GM21825 (cell line): ENCODE results near the gene FXYD5.

Source experiments
- ATAC-seq: cut with Tn5 transposase; IDR thresholded peaks from one replicate; pipeline ENCODE4 v1.9.1; 2021; ENCODE audit warnings: mild to moderate bottlenecking, moderate library complexity; ENCODE audit not compliant: unreplicated experiment

The FXYD5 gene

DNA sequence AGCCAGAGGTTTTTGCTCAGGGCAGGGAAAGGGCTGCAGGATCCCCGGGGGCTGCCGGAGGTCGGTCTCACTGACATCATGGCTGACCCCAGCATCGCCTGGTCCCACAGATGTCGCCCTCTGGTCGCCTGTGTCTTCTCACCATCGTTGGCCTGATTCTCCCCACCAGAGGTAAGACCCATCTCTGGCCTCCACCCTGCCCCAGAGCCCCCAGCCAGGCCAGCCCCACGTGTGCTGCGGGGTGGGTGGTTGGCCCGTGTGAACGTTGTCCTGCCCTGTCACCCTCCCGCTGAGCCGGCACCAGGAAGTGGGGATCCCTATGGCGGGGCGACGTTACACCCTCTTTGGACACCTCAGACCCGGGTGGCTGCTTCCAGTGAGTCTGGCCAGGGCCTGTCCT lies 906 bp downstream of the FXYD5 start:
- peak; percentile 26 for ATAC-seq

DNA sequence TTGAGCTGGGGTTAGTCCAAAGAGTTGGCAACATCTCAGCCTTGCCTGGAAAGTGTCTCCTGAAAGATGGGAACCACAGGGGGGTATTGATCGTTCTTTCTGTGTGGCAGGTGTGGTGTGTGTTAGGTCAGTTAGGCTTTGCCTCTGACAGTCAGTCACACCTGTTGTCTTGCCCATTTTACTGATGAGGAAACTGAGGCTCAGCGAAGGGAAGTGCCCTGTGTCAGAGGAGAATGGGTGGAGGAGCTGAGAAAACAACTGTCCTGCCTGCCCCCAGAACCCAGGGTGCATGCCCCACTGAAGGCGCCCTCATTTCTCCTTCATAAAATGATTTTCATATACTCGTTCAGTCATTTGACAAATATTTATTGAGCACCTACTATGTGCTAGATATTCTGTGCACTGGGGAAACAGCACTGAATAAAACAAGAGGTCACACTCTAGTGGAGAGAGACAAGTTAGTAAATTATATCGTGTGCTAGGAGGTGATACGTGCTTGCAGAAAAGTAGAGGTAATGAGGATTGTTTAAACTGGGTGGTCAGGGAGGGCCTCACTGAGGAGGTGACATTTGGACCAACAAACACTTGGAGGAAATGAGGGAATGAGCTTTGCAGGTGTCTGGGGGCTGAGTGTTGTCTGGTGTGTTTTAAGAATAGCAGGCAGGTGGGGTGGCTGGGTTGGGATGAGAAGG lies 1.6 kb downstream of the FXYD5 start:
- ATAC-seq = no peak

DNA sequence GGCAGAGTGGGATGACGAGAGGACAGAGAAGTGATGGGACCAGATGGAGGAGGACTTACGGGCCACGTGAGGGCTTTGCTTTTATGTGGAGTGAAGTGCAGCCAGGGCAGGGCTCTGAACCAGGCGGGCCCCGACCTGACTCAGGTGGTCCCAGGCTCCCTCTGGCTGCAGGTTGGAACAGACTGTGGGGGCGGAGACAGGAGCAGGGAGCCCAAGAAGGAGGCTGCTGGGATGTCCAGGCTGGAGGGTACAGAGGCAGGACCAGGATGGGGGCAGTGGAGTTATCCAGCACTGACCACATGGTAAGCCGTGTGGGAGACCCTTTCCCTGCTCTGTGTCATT lies 2.1 kb downstream of the FXYD5 start:
- ATAC-seq = no peak

DNA sequence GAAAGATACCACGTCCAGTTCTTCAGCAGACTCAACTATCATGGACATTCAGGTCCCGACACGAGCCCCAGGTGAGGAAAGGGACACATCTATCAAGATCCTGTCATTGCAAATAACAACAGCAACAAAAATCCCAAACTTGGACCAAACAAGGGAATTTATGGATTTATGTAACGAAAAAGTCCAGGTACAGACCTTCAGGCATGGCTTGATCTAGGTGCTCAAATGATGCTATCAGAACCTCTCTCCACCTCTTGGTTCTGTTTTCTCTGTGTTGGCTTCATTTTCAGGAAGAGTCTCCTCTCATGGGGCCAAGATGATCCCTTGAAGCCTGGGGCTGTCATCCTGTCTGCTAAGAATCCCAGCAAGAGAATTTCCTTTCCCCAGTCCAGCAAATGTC lies 2.9 kb downstream of the FXYD5 start:
- ATAC-seq = no peak

DNA sequence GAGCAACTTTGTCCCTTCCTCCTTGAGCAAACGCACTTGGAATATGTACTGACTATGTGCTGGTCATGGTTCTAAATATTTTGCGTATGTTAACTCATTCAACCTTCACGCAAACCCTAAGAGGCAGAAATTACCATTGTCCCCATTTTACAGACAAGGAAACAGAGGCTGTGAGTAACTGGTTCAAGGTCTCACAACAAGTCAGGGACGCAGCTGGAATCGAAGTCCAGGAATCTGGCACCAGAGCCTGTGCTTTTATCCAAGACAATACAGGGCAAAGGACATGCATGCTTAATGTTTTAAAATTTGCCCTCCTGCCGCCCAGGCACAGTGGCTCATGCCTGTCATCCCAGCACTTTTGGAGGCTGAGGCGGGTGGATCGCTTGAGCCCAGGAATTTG lies 5.1 kb downstream of the FXYD5 start:
- ATAC-seq = no peak

DNA sequence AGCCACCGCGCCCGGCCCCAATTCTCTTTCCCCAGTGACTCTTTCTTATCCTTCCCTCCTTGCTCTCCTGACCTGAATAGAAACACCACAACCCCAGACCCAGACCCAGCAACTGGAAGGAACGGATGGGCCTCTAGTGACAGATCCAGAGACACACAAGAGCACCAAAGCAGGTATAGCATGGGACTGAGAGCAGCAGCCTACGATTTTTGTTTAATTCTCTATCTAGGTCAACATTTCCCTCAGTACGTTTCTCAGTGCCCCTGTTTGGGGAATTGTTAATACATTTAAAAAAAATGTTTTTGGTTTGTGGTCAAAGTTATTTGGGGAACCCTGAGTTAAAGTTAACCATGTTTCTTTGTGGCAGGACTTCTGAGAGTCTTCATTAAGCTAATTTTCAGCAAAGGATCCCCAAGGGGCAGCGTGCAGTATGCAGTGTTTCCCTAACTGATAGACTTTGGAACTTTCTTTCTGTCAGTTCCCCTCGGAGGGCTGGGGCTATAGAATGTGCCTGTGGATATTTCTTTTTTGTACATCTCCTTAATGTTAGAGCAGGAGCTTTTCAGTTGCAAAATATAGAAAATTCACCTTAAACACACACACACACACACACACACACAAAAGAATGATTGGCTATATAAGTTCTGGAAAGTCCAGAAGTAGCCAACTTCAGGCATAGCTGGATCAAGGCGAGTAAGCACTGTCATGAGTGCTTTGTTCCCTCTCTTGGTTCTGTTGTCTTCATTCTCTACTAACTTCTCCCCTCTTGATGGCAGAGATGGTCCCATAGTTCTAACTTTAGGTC lies 6.3 kb downstream of the FXYD5 start:
- no peak for ATAC-seq

DNA sequence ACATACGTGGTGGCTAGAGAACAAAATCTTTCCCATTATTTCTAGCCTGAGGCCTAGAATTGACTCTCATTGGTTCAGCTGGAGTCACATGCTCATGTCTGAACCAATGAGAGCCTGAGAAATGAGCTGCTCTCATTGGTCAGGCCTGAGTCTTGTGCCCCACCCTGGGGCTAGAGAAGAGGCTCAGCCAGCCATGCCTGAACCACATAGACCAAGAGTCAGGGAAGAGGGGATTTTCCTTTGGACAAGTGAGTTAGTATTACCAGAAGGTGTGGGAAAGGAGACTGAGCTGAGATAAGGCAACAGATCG lies 6.9 kb downstream of the FXYD5 start:
- no peak for ATAC-seq

DNA sequence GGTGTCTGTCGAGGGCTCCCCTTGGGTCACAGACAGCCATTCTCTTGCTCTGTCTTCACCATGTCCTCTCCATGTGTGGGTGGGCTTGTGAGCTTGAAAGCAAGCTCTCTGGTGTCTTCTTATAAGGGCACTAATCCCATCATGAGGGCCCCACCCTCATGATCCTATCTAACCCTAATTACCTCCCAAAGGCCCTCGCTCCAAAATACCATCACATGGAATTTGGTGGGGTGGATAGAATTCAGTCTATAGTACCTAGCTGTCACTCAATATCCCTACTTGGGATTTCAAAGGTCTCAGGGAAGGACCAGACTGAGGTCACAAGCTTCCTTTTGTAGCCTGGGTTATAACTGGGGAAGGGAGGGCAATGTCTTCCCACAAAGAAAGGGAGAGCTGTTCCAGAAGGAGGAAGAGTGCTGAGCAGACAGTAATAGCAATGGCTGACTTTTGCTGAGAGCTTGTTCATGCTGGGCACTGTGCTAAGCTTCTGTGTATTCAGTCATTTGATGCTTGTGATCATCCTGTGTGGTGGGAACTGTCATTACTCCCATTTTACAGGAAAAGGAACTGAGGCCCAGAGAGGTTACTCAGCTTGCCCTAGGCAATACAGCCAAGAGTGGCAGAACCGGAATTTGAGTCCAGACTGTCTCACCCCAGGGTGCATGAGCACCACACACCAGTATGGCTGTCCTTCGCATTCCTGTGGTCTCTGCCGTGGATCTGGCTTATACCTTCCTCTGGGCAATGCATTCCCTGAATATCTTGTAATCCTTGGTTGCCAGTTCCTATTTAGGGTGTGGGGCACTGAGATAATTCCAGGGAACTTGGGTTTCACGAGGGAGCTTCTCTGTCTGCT lies 8.2 kb downstream of the FXYD5 start:
- ATAC-seq = no peak

DNA sequence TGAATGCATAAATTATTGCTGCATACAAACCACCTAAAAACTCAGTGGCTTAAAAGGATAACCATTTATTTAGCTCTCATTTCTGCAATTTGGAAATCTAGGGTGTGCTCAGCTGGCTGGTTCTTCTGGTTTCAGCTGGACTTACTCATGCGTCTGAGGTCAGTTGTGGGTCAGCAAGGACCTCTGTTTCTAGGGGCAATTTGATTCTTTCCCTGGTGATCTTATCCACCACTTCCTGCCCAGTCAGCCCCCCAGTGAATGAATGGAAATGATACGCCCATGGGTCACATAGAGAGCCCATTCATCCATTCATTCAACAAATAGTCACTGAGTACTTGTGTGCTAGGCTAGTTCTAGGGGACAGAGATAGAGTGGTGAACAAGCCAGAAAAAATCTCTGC lies 9.9 kb downstream of the FXYD5 start:
- no peak for ATAC-seq

DNA sequence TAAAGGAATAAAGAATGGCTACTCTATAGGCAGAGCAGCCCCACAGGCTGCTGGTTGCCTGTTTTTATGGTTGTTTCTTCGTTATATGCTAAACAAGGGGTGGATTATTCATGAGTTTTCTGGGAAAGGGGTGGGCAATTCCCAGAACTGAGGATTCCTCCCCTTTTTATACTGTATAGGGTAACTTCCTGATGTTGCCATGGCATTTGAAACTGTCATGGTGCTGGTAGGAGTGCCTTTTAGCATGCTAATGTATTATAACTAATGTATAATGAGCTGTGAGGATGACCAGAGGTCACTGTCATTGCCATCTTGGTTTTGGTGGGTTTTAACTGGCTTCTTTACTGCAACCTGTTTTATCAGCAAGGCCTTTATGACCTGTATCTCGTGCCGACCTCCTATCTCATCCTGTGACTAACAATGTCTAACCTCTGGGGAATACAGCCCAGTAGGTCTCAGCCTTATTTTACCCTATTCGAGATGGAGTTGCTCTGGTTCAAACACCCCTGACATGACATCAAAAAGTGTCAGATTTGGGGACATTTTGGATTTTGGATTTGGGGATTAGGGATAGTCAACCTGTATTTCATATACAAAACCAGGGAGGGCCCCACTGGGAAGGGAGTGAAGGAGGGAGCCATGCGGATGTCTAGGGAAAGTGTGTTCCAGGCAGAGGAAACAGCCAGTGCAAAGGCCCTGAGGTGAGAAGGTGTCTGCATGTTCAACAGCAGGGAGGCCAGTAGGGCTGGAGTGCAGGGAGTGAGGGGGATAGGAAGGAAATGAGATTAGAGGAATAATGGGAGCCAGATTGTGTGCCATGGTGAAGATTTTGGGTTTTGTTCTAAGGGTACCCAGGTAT lies 10.9 kb downstream of the FXYD5 start:
- ATAC-seq = no peak

DNA sequence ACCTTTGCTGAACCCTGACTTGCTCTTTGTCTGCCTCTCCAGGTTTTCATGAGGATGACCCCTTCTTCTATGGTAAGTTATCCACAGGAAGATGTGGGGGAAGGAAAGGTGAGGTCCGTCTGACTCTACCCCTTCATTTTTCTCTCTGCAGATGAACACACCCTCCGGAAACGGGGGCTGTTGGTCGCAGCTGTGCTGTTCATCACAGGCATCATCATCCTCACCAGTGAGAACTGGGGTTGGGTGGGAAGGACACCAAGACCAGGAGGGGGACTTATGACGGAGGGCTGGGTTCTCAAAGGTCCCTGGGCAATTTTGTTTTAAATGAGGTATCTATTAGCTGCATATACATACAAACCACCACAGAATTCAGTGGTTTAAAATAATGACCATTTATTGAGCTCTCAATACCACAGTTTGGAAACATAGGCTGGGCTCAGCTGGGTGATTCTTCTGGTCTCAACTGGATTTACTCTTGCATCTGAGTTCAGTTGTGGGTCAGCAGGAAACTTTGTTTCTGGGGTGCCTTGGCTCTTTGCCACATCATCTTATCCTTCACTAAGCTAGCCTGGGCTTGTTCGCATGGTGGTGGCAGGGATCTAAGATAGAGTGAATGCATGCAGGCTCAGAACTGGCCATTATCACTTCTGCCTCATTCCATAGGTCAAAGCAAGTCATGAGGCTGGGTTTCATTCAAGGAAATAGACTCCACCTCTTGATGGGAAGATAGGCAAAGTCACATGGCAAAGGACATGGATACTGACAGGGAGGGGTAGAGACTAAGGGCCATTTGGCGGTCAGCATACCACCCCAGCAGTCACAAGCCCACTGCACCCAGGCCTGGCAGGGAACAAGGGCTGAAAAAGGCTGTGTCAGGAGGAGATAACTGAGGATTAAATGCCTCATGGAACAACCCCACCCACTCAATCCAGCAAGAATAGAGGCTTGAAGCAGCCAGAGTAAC lies 11.8 kb downstream of the FXYD5 start:
- ATAC-seq = no peak

DNA sequence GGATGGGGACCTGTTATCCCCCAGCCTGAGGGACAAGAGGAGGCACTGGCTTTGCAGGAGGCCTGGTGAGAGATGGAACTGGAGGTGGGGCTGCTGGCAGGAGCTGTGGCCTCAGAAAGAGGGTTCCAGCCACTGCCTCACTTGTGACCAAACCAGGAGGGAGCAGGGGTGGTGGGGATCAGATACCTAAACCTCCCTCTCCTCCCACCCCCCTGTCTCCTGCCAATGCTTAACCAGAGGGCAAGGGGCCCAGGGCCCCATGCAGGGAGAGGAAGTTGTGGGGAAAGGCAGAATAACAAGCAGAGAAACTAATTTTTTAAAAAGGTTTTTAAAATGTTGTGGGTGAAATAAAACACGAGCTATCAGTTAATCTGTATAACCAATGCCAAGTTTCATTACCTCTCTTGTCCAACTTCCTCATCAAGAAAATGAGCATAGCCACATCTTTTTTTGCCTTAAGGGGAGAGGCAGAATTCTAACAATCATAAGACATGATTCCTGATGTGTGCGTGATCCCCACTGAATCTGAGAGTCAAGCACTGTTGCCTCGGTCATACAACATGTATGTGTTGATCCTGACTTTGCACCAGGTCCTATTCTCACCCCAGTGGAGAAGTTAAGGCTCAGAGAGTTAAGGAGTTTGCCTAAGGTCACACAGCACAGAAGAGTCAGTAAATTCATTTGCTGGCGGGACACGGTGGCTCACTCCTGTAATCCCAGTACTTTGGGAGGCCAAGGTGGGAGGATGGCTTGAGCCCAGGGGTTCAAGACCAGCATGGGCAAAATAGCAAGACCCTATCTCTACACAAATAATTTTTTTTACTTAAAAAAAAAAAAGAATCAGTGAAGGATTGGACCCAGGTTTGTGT lies 12.9 kb downstream of the FXYD5 start:
- ATAC-seq = no peak

DNA sequence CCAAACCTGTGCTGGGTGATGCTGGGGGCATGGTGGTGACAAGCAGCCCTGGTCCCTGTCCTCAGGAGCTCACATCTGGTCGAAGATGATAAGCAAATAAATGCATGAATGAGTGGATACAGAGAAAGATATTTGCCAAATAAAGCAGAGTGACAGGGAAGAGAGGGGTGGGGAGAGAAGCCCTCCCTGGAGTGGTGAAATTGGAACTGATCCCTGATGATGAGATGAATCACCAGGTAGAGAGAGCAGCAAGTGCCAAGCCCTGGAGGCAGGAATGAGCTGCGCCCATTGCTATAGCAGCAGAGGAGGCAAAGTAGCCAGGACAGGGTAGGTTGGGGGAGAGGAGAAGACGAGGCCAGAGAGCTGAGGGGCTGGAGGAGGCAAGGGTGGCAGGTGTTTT lies 13.7 kb downstream of the FXYD5 start:
- no peak for ATAC-seq

DNA sequence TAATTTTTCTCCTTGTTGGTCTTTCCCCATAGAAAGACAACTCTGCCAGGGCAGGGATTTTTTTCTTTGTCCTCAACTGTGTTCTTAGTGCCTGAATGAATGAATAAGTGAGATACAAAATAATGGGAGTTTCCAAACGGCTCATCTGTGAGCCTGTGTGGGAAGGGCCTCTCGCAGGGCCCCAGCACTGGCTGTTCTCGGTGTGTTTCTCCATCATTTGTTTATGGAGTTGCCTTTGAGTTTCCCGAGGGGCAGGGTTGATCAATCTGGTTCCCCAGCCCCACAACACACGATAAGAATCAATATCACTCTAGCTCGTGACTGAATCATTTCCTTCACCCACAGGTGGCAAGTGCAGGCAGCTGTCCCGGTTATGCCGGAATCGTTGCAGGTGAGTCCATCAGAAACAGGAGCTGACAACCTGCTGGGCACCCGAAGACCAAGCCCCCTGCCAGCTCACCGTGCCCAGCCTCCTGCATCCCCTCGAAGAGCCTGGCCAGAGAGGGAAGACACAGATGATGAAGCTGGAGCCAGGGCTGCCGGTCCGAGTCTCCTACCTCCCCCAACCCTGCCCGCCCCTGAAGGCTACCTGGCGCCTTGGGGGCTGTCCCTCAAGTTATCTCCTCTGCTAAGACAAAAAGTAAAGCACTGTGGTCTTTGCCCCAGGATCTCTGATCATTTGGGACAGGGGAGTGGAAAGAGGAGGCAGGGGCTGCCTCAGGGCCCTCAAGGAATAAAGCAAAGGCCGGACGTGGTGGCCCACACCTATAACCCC lies 14.9 kb downstream of the FXYD5 start:
- no peak for ATAC-seq

DNA sequence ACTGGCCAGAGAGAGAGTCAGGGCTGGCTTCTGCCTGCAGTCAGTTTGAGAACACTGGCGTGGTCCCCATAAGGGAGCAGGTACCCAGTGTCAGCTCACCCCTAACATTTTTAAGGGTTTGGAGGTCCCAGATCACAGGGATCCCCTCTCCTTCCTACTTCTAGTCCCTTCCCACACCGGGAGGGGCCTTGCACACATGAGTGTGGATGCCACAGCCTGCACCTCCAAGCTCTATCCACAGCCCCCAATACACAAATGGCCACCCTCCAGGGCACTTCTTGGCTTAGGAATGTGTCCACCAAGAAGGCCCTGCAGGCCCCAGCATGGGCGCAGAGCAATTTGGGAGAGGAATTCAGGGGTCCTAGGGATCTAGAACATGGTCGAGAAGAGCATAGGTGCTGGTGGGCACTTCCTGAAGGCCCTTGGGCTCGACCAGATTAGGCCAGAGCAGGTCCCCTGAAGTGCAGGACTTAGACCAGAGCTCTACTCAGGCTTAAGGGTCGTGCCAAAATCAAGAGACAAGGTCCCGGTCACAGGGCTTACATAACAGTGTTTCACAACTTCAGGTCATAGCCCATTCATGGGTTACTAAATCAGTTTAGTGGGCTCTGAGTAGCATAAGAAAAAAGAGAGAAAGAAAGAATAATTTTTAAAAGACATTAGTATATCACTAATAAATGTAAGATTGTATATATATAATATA lies 16.0 kb downstream of the FXYD5 start:
- no peak for ATAC-seq

DNA sequence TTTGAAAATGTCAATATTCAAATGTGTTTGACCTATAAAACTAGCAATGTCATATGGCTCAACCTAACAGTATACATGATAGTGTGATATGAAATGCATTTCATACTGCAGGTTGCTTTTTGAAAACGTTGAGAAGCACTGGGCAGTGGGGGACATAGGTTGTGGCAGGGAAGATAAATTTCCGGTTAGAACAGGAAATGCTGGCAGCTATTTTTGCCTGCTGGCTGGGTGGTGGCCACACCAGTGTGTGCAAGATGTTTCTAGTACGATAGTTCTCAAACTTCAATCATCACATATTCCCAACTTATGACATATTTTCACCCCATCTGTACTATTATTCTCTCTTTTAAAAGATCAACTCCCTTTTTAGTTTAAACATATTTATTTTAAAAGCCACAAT lies 17.2 kb downstream of the FXYD5 start:
- ATAC-seq = no peak

DNA sequence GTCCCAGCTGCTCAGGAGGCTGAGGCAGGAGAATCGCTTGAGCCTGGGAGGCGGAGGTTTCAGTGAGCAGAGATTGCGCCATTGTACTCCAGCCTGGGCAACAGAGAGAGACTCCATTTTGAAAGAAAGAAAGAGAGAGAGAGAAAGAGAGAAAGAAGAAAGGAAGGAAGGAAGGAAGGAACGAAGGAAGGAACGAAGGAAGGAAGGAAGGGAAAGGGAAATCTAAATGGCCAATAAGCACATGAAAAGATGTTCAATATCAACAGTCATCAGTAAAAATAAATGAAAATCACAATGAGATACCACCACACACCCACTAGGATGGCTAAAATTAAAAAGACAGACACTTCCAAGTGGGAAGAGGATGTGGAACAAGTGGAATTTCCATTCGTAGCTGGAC lies 19.7 kb downstream of the FXYD5 start:
- ATAC-seq = no peak

DNA sequence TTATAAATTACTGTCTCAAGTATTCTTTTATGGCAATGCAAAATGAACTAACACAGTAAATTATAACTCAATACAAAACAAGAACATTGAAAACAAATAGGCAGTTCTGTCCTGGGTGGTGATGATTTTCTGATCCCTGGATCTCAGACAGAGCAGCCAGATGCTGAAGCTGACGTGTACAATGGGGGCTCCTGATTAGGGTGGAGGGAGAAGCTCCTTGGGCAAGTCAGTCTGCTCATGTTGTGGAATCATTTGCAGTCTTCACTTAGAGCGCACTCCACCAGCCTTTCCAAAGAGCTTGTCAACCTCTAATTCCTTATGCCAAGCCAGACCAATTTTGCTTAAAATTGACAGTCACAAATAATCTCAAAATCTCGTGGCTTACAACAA lies 21.6 kb downstream of the FXYD5 start:
- ATAC-seq = no peak
